ENCODE data around the gene CDC14A.
"Not testable (repeated sequence)": the region's sequence is repeated elsewhere in the genome, so short reads cannot be mapped to it uniquely, and the experiment has no call there.

The CDC14A gene

GRCh38 chr1:100361511-100362089 is 9.3 kb downstream of the CDC14A start:
- no peak for DNase-seq (ENCODE audit: low read depth in 3 of 3, low spot score in 1 of 3)

DNA sequence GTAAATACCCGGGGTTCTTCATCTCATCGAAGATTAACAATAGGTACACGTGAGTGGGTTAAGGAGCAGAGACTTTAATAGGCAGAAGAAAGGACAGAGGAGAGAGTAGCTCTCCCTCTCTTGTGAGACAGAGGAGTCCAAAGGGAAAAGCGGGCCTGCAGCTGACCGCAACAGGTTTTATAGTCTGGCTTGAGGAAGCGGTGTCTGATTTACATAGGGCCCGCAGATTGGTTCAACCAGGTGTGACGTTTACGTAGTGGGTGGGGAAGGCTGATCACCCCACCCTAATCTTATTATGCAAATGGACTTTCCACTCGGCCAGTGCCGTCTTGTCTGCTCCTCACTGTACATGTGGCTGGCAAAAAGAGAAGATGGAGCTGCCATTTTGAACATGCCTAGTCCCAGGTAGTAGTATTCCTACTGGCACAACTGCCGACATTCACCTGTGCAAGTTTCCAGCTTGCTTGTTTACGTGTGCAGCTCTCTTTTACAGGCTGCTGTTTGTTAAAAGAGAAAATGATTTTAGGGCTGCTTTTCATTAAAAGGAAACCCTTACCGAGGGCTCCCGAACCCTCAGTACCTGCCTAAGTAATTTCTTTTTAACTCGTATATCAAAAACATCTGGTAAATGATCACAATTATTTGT is 10.6 kb downstream of the CDC14A start:
- no peak for DNase-seq (ENCODE audit: low read depth in 3 of 3, low spot score in 1 of 3)

DNA sequence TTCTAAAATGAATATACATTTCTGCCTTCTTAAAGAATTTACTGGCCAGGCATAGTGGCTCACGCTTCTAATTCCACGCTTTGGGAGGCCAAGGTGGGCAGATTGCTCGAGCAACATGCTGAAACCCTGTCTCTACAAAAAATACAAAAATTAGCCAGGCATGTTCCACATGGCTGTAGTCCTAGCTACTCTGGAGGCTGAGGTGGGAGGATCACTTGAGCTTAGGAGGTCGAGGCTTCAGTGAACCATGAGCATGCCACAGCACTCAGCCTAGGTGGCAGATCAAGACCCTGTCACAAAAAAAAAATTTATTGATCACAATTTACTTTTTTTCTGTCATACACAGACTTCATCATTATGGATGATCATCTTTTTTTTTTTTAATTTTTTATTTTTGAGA is 11.5 kb downstream of the CDC14A start:
- DNase-seq (ENCODE audit: low read depth in 3 of 3, low spot score in 1 of 3), result no peak

GRCh38 chr1:100364697-100365096 is 12.4 kb downstream of the CDC14A start:
- DNase-seq (ENCODE audit: low read depth in 3 of 3, low spot score in 1 of 3), result no peak

DNA sequence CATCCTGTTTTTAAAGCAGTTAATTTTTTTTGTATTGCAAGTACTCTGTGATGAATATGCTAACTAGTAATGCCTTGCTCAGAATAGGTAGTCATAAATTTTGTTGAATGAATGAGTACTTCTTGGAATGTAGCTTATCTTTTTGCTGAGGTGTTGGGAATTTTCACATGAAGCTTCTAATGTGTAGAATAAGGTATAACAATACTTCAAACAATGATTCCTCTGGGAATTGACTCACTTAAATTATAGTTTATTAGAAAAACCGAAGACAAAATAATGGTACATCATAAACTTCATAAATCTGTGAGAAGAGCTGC is 13.9 kb downstream of the CDC14A start:
- DNase-seq (ENCODE audit: low read depth in 3 of 3, low spot score in 1 of 3), result no peak

GRCh38 chr1:100369339-100369738 is 17.0 kb downstream of the CDC14A start:
- DNase-seq (ENCODE audit: low read depth in 3 of 3, low spot score in 1 of 3), result not testable (repeated sequence)

- not testable (repeated sequence) for DNase-seq (ENCODE audit: low read depth in 3 of 3, low spot score in 1 of 3)
Measured at GRCh38 chr1:100373953-100374352, 21.6 kb downstream of the CDC14A start.

DNA sequence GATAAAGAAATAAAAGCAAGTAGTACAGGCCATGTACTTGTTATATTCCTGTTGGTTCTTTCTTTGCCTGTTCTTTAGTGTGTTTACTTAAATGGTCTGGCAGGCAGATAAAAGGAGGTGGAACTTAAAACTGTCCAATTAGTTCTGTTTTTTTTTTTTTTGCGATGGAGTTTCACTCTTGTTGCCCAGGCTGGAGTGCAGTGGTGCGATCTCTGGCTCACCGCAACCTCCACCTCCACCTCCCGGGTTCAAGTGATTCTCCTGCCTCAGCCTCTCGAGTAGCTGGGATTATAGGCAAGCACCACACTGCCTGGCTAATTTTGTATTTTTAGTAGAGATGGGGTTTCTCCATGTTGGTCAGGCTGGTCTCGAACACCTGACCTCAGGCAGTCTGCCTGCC is 24.6 kb downstream of the CDC14A start:
- not testable (repeated sequence) for DNase-seq (ENCODE audit: low read depth in 3 of 3, low spot score in 1 of 3)

- no peak for DNase-seq (ENCODE audit: low read depth in 3 of 3, low spot score in 1 of 3)
Measured at GRCh38 chr1:100377590-100378361, 25.5 kb downstream of the CDC14A start.

GRCh38 chr1:100378956-100379355 is 26.6 kb downstream of the CDC14A start:
- DNase-seq (ENCODE audit: low read depth in 3 of 3, low spot score in 1 of 3), result no peak

DNA sequence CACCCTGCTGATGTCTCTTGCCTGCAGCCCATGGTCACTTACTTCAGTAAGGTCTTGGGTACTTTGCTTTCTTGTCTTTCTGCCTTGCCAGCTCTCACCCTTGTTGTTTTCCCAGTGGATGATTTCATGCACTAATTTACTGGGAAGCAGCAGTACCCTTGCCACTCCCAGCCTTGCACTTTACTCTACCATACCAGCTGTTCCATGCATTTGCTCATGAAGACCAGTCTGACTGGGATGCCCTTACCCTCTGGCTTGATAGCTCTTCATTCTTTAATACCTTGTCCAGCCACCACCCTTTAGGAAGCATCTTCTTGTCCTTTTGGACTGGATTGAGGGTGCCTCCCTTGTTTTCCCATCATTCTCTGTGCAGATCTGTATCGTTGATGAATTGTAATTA is 28.3 kb downstream of the CDC14A start:
- DNase-seq (ENCODE audit: low read depth in 3 of 3, low spot score in 1 of 3), result no peak

GRCh38 chr1:100382657-100383056 is 30.4 kb downstream of the CDC14A start:
- no peak for DNase-seq (ENCODE audit: low read depth in 3 of 3, low spot score in 1 of 3)

- DNase-seq (ENCODE audit: low read depth in 3 of 3, low spot score in 1 of 3), result no peak
Measured at GRCh38 chr1:100383743-100384405, 31.6 kb downstream of the CDC14A start.

DNA sequence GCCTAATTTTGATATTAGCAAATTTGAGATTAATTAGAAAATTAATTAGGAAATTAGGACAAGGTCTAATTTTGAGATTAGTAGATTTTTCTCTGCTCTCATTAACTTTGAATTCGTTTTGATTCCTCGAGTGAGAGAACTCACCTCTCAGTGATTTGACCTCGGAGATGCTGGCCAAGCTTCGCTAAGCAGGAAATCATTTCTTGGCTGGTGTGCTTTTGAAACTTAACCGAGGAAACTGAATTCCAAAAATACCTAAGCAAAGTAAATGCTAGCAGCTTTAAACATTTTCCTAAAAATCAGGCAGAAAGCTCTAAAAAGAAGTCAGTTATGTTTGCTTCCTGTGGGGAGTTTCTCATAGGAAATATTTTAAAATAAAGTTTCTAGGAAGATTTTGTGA is 34.9 kb downstream of the CDC14A start:
- no peak for DNase-seq (ENCODE audit: low read depth in 3 of 3, low spot score in 1 of 3)

DNA sequence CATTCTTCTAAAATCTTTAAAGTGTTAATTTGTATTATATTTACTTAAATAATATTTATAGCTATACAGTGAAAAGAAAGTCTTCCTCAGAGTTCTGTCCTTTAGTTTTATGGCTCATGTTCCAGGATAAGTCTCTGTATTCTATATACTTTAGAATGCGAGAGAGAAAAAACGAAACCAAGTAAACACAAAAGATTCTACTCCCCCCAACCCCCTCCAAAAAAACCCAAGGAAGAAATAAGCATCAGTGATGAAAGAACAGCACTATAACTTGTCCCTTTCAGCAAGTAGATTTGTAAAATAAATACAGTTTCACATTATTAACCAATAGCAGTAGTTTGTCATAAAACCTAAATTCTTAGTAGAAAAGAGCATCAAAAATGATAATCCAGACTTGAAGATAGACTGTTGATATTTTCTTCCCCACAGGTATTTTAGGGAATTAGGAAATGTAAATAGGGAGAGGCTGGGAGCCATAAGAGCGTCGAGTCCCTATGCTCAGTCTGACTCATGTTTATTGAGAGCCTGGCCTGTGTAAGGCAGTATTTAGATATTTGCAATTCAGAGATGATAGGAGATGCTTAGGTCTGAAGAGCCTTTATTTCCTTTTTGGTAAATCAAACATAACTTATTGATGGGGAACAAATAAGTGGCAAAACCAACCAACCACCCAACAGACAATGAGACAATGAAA is 35.5 kb downstream of the CDC14A start:
- no peak for DNase-seq (ENCODE audit: low read depth in 3 of 3, low spot score in 1 of 3)

DNA sequence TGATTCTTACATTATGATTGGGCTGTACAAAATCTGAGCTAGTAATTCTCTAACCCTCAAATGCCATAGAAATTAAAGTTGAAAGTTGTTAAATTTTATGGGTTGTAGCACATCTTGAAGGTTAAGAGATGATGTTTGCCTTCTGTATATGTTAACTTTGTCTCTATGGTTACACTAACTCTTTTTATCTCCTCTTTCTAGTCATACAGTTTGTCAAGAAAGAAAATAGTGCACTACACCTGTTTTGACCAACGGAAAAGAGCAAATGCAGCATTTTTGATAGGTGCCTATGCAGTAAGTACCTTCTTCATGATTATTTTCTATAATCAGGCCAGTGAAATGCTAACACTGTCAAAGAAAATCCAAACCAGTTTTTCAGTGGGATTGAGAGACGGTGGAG is 38.2 kb downstream of the CDC14A start:
- DNase-seq (ENCODE audit: low read depth in 3 of 3, low spot score in 1 of 3), result no peak

GRCh38 chr1:100391675-100392074 is 39.4 kb downstream of the CDC14A start:
- DNase-seq (ENCODE audit: low read depth in 3 of 3, low spot score in 1 of 3), result no peak

DNA sequence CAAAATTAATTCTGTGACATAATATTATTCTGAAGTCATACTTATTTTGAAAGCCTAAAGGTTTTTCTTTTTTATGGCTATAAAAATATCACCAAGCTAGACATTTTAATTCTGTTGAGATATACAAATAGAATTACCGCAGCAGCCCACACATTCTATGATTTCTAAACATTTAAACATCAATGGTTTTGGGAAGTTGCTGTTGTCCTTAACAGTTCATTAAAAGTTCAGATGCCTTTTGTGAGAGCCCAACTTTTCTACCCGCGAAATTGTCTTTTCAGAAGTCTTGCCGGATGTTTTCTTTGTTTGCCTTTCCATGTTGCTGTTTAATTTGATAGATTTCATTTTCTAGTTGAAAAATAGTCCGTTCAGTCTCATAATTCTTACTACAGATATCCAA is 40.5 kb downstream of the CDC14A start:
- no peak for DNase-seq (ENCODE audit: low read depth in 3 of 3, low spot score in 1 of 3)

GRCh38 chr1:100394285-100394684 is 42.0 kb downstream of the CDC14A start:
- DNase-seq (ENCODE audit: low read depth in 3 of 3, low spot score in 1 of 3), result no peak

DNA sequence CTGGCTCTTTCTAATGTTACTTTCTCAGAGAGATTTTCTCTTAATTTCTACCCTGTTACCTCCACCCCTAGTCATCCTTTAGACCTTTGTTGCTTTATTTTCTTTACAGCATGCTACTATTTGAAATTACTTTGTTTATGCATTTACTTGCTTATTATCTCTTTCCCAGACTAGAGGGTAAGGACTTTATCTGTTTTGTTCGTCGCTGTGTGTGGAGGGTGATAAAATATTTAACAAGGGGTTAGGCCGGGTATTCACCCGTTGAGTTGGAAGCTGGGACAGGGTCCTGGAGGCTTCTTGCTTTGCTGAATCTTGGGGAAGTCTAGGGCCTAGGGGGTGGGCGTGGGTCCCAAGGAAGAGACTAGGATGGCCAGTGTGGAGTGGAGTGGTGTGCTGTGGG is 43.6 kb downstream of the CDC14A start:
- no peak for DNase-seq (ENCODE audit: low read depth in 3 of 3, low spot score in 1 of 3)

DNA sequence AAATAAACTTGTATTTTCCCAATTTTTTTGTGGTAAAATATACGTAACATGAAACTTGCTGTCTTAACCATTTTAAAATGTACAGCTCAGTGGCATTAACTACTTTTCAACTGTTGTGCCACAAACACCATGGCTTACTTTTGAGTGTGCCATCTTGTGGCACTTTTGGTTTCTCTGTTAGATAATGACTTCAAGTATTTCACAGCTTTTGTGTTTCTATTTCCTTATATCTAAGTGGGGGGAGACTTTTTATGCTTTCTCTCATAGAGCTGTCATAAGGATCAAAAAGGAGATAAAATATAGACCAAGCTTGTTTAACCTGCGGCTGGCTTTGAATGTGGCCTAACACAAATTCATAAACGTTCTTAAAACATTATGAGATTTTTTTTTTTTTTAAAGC is 44.3 kb downstream of the CDC14A start:
- no peak for DNase-seq (ENCODE audit: low read depth in 3 of 3, low spot score in 1 of 3)

DNA sequence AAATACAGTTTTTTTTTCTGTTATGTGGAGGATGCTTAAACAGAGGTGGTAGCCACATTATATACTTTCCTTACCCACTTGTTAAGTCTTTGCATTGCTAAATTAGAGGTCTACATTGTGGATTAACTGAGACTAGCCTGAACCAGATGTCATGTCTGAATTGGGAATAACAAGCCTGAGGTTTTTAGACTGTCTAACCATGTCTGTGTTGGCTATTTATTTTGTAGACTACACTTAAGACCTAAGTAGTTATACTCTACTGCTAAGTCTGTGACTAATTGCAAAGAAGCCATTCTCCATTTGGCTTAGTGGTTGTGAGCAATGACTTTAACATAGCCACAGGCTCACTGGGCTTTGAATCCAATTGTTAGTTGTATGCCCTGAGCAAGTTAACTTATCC is 45.4 kb downstream of the CDC14A start:
- DNase-seq (ENCODE audit: low read depth in 3 of 3, low spot score in 1 of 3), result no peak
